GM12892 (cell line): ENCODE measurements around the gene ANTXR1.

ENCODE experiments used
- POLR2A ChIP-seq: IDR thresholded peaks from 2 replicates; pipeline ENCODE4 v1.6.1; 2011; ENCODE audit warnings: low read depth, low read length, control low read depth
- POLR2AphosphoS5 ChIP-seq: IDR thresholded peaks from 2 replicates; pipeline ENCODE4 v1.6.1; 2011; ENCODE audit warnings: low read depth, low read length, control low read depth
- TAF1 ChIP-seq: IDR thresholded peaks from 2 replicates; pipeline ENCODE4 v1.6.1; 2011; ENCODE audit warnings: low read depth, mild to moderate bottlenecking, control low read depth, low read length, borderline replicate concordance

DNA sequence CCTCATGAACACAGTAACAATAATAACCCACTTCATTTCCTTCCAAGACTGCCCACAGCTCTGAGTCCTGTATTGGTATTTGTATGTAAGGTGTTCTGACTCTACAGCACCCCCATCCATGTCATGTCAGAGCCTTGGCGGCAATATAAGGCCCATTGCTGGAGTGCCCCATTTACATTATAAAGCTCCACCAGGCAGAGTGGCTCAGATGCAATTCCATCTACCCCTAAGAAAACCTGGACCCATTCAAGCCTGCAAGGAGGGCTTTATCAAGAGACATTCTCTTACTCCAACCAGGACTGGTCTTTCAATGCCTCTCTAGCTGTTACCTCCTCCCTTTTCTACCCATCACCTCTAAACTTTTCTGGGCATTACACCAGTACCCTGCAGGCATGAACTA, 101.6 kb downstream of the ANTXR1 start:
- TF ChIP-seq POLR2A (no peak), TAF1 (no peak), POLR2AphosphoS5 (no peak)
